D721Med (cell line): Measurements from ENCODE around the gene RER1.

ENCODE experiments used
- DNase-seq: peaks from one replicate; pipeline ENCODE4 v3.0.0; 2011; ENCODE audit warnings: low spot score; ENCODE audit not compliant: insufficient read length
- FAIRE-seq: peaks from 2 replicates; lab custom pipeline; 2011; peaks lifted over from hg19 to GRCh38; lab: Jason Lieb, UNC
- CTCF ChIP-seq: IDR thresholded peaks from 2 replicates; pipeline ENCODE4 v1.5.1; 2012; ENCODE audit warnings: mild to moderate bottlenecking, control low read depth; ENCODE audit not compliant: insufficient read depth; ENCODE audit errors: missing control alignments

RER1 gene

DNA sequence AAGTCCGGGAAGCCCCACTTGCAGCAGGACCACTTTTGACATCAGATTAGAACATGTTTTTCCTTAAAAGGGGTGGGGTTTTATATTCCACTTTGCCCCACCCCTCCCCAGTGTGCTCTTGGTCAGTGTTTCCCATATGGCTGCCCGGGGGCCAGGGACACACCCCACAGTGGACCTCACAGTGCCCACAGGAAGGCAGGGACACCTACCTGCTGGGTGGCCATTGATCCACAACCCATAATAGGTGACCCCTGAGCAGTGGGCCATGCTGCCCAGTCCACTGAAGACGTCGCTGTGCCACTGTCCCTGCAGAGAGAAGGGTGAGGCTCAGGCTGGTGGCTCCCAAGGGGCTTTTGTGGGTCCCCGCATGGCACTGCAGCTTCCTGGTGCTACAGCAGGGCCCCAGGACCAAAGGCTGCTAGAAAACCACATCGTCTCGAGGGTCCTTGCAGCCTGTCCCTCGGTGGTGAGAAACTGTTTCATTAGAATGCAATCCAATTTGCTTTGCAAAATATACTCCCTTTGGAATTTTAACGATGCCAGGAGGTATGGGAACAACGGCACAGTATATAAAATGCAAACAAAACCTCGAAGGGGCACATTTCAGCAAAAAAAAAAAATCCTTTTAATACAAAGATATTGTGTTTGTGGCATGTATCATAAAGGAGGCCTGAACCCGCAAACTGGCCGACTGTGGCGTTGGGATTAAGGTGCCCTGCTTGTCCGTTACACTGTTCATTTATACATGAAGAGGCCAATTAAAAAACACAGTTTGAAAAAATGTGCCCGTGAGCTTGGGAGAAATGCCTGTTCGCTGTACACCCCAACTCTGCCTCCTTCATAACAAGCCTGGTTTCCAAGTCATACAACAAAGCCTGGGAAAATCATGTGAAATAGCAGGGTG, 17.1 kb upstream of the RER1 start:
- no peak for TF ChIP-seq CTCF
- FAIRE-seq = no peak
- DNase-seq = no peak

- no peak for TF ChIP-seq CTCF
- DNase-seq = no peak
- no peak for FAIRE-seq
Measured at GRCh38 chr1:2375246-2375922, 16.3 kb upstream of the RER1 start.

GRCh38 chr1:2375923-2376260, 15.7 kb upstream of the RER1 start:
- FAIRE-seq = no peak
- TF ChIP-seq CTCF = no peak

DNA sequence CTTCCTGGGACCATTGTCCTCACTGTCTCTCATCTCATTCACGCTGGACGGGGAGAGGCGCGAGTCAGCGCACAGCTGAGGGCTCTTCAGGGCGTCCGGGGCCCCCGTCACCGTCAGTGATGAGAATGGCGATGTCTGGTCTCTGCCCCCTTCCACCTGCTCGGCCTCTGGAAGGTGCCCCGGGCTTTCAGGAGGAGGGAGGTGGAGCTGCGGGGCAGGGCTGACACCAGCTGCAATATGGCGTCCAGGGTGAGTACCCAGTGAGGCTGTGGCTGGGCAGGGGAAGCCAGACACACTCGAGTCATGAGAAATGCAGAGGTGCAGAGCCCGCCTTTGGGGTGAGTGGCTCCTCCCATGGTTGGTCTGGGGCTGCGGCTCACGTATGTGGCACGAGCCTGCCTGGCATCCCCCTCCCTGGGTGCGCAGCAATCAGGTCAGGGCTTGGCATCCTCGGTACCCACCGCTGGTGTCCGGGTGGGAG, 15.3 kb upstream of the RER1 start:
- DNase-seq = no peak
- no peak for FAIRE-seq
- TF ChIP-seq CTCF = no peak

More at GRCh38 chr1:2375923-2376260, 15.7 kb upstream of the RER1 start:
- no peak for DNase-seq

GRCh38 chr1:2376931-2377672, 14.5 kb upstream of the RER1 start:
- TF ChIP-seq CTCF = no peak
- no peak for FAIRE-seq

DNA sequence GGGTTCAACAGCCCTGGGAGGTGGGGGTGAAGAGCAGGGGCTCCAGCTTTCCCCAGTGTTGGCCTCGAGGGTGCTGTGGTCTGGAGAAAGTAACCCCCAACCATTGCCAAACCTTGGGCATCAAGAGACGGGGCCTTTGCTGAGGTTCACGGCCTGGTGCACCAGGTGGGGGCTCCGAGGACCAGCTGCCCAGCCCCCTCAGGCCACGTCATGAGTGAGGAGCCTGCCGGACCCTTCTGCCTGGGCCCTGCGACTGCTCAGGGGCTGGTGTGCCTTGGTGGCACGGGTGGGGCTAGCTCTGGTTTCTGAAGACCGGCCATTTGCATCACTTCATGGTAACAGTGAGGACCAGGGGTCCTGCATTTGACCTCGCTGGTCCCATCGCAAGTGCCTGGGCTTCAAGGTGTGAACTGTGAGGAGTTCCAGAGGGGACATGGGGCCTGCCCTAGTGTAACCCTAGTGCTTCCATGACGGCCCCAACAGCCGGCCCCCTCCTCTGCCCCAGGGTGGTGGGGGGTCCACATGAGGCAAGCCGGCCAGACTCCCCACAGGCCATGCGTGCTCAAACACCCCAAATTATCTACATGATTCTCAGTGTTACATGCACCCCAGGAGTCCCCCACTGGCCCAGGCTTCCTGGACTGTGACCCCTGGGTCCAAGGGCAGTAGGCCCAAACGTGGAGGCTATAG, 13.7 kb upstream of the RER1 start:
- FAIRE-seq (no peak), DNase-seq (no peak)
- TF ChIP-seq CTCF = no peak

More at GRCh38 chr1:2376931-2377672, 14.5 kb upstream of the RER1 start:
- no peak for DNase-seq
